Left ventricle myocardium inferior (tissue), 1 donor: ENCODE results near the gene C1orf56. TPM values are rescaled to one million over a fixed set of nuclear protein-coding genes. Genes with fewer than 3 reads are reported as not detected.

Experiments used
- DNase-seq: peaks from one replicate; pipeline ENCODE4 v3.0.0-alpha.2; 2020
- H3K27ac ChIP-seq: fragments of 200-600 bp; replicated peaks from 2 replicates; pipeline ENCODE4 v1.8.0; 2021
- H3K27me3 ChIP-seq: fragments of 200-600 bp; 2 replicates; pipeline ENCODE4 v1.8.0; 2021; ENCODE audit warnings: low read depth
- H3K36me3 ChIP-seq: fragments of 200-600 bp; 2 replicates; pipeline ENCODE4 v1.8.0; 2021
- H3K4me1 ChIP-seq: fragments of 200-600 bp; 2 replicates; pipeline ENCODE4 v1.8.0; 2021
- H3K4me3 ChIP-seq: fragments of 200-600 bp; 2 replicates; pipeline ENCODE4 v1.8.0; 2021; ENCODE audit warnings: mild to moderate bottlenecking, moderate library complexity
- H3K9me3 ChIP-seq: fragments of 200-600 bp; replicated peaks from 2 replicates; pipeline ENCODE4 v1.8.0; 2021
- CTCF ChIP-seq: fragments of 200-600 bp; IDR thresholded peaks from 2 replicates; pipeline ENCODE4 v1.8.0; 2021; ENCODE audit warnings: antibody characterized with exemption, mild to moderate bottlenecking, borderline replicate concordance
- intact Hi-C: fragments of 100-400 bp; cut with micrococcal nuclease; formaldehyde crosslinking; loops from one replicate; pipeline ENCODE4 v1.11.0; 2022
- total RNA-seq: library from RNA; stranded (reverse); fragmentation: NEBNext Ultra II Directional; extraction: Animal tissue kit (Norgen Biotek cat#: 25700); gene quantifications from one replicate; pipeline ENCODE4 v1.2.1, GENCODE V29; 2021
- donor health status: DM: no; HTN: yes; CAD: no; lungs with severe emphysema.

C1orf56 gene
- total RNA-seq, 1 donor from 2014 or later = 7.1 TPM

DNA sequence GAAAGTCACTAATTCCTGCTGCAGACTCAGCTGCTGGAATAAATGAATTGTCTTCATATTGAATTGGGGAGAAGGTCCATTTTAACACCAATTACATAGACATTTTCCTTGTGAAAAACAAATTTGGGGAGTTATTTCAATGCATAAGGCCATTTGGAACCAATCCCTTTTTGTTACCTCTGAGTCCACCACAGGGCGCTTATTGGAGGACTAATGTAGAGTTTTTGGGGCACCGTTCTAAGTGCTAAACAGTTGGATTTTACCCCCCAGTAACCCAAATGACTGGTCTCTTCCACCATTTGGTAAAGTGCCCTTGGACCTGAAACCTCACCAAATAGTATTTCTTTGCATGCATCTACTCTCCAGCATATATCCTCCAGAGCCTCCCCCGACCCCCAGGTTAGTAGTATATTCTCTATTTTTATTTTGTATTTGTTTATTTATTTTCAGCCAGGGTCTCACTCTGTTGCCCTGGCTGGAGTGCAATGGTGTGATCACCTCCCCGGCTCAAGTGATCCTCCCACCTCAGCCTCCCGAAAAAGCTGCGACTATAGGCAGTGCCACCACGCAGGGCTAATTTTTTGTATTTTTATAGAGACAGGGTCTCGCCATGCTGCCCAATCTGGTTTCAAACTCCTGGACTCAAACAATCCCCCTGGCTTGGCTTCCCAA, 37.7 kb upstream of the C1orf56 start:
- no peak for TF ChIP-seq CTCF
- Histone ChIP-seq H3K4me3 (peak overlapping the region; percentile 79), H3K9me3 (no peaks in the 10 kb centered on the region), H3K36me3 (no peaks in the 10 kb centered on the region), H3K27ac (peak overlapping the region; percentile 94), H3K27me3 (no peaks in the 10 kb centered on the region), H3K4me1 (peaks cover 92% of the 10 kb centered on the region)
- intact Hi-C loops = loop anchor here (10.0 kb wide), 1 partner anchor 55 kb away; the partner anchor contains the start of gene MLLT11
- DNase-seq = no peak

- Histone ChIP-seq H3K4me1 (peaks cover 88% of the 10 kb centered on the region), H3K27me3 (no peaks in the 10 kb centered on the region), H3K9me3 (no peaks in the 10 kb centered on the region), H3K4me3 (no peak overlapping the region), H3K36me3 (no peaks in the 10 kb centered on the region), H3K27ac (peak overlapping the region; percentile 94)
- intact Hi-C loops = no loop called here
- no peak for DNase-seq
- no peak for TF ChIP-seq CTCF
Observed at GRCh38 chr1:151010346-151010726, 37.2 kb upstream of the C1orf56 start.

DNA sequence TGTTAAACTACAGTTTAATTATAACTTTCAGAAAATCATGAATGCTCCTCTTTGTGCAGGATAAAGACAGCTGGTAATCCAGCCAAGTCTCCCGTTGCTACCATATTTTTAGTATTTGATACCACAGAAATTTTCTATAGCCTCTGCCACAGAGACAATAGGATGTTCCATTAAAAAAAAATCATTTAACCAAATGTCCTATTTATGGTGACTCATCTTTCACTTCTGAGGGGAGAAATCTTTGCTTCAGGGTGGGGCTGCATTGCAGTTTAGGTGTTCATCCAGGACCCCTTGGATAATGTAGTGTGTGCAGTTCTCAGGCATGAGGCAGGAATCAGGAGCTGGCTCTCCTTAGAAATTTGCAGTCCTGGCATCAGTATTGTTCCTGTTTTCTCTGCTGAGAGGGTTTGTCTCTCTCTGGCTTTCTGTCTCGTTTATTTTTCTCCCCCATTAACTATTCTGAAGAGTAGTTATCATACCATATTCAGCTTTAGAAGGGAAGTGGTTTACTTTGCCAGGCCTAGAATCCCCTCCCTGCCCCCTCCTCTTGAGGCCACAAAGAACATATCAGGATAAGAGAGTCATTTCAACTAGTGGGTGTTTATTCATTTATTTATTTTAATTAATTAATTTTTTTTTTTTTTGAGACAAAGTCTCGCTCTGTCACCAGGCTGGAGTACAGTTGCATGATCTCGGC, 36.2 kb upstream of the C1orf56 start:
- peak overlapping the region; percentile 94 for H3K27ac ChIP-seq
- H3K36me3 ChIP-seq = no peaks in the 10 kb centered on the region
- DNase-seq = no peak
- intact Hi-C loops = no loop called here
- H3K27me3 ChIP-seq = no peaks in the 10 kb centered on the region
- H3K4me3 ChIP-seq = peak overlapping the region; percentile 12
- TF ChIP-seq CTCF = no peak
- H3K9me3 ChIP-seq = no peaks in the 10 kb centered on the region
- H3K4me1 ChIP-seq = peaks cover 87% of the 10 kb centered on the region

GRCh38 chr1:151012684-151013471, 34.7 kb upstream of the C1orf56 start:
- peak; percentile 30 for DNase-seq
- H3K27me3 ChIP-seq = no peaks in the 10 kb centered on the region
- peak overlapping the region; percentile 34 for H3K4me3 ChIP-seq
- no peak for TF ChIP-seq CTCF
- peak overlapping the region; percentile 94 for H3K27ac ChIP-seq
- peaks cover 3% of the 10 kb centered on the region for H3K36me3 ChIP-seq
- no peaks in the 10 kb centered on the region for H3K9me3 ChIP-seq
- peaks cover 72% of the 10 kb centered on the region for H3K4me1 ChIP-seq
- intact Hi-C loops = no loop called here

- no peak for DNase-seq
- peaks cover 9% of the 10 kb centered on the region for H3K36me3 ChIP-seq
- intact Hi-C loops = no loop called here
- peak overlapping the region; percentile 94 for H3K27ac ChIP-seq
- H3K27me3 ChIP-seq = no peaks in the 10 kb centered on the region
- H3K9me3 ChIP-seq = no peaks in the 10 kb centered on the region
- TF ChIP-seq CTCF = no peak
- peak overlapping the region; percentile 34 for H3K4me3 ChIP-seq
- peaks cover 70% of the 10 kb centered on the region for H3K4me1 ChIP-seq
Observed at GRCh38 chr1:151013518-151013917, 34.0 kb upstream of the C1orf56 start.
